Activated T-cell treated with anti-CD3 and anti-CD28 coated beads, Interleukin-2, amount 50 U/mL, for 72 hours (primary cell): Measurements from ENCODE around the gene SLC7A7. TPM values are rescaled to one million over a fixed set of nuclear protein-coding genes. Genes with fewer than 3 reads are reported as not detected.
"Not testable (repeated sequence)": the region's sequence is repeated elsewhere in the genome, so short reads cannot be mapped to it uniquely, and the experiment has no call there.

ENCODE experiments used
- ATAC-seq, 2 donors: fragments of 150-1000 bp; cut with Tn5 transposase; replicated peaks in 1 of 2; 2 replicates each; pipeline ENCODE4 v1.10.0; 2021; ENCODE audit warnings: moderate library complexity in 2 of 2, mild to moderate bottlenecking in 1 of 2
- DNase-seq, 2 donors: peaks; one replicate each; pipeline ENCODE4 v3.0.0; 2021 to 2022; ENCODE audit warnings: mixed read lengths in 1 of 2
- H3K27ac Mint-ChIP-seq: one replicate; pipeline ENCODE4 v1.8.0; 2022; ENCODE audit warnings: mild to moderate bottlenecking, moderate library complexity, mixed read lengths
- H3K27me3 Mint-ChIP-seq: one replicate; pipeline ENCODE4 v1.8.0; 2022; ENCODE audit warnings: low read depth, mixed read lengths
- H3K36me3 Mint-ChIP-seq, 2 donors: one replicate each; pipeline ENCODE4 v1.8.0; 2022; ENCODE audit warnings: mixed read lengths in 2 of 2, mild to moderate bottlenecking in 1 of 2; ENCODE audit not compliant: insufficient read depth in 2 of 2
- H3K4me1 Mint-ChIP-seq: one replicate; pipeline ENCODE4 v1.8.0; 2022; ENCODE audit warnings: low read depth, mixed read lengths
- H3K4me3 Mint-ChIP-seq, 2 donors: one replicate each; pipeline ENCODE4 v1.8.0; 2022; ENCODE audit warnings: mild to moderate bottlenecking in 2 of 2, mixed read lengths in 2 of 2, moderate library complexity in 2 of 2
- H3K9me3 Mint-ChIP-seq, 2 donors: one replicate each; pipeline ENCODE4 v1.8.0; 2022; ENCODE audit warnings: mixed read lengths in 2 of 2
- total RNA-seq, 2 donors: library from RNA; stranded (reverse); gene quantifications; one replicate each; pipeline ENCODE4 v1.2.3, GENCODE V29; 2022

The SLC7A7 gene
- total RNA-seq, 2 donors from 2014 or later = 0.21 to 1.5 TPM

- Mint-ChIP-seq H3K4me3 (no peak overlapping the region), H3K36me3 (peaks cover 0 to 2% of the 10 kb centered on the region in 2 donors), H3K9me3 (no peaks in the 10 kb centered on the region), H3K4me1 (peaks cover 24% of the 10 kb centered on the region), H3K27ac (no peak overlapping the region), H3K27me3 (peaks cover 19% of the 10 kb centered on the region)
- no peak for ATAC-seq
- no peak for DNase-seq
Measured at GRCh38 chr14:22838631-22839041, 23.4 kb upstream of the SLC7A7 start.

- ATAC-seq (peak in 1 of 2 donors; percentile 12), DNase-seq (no peak)
- H3K36me3 Mint-ChIP-seq = peaks cover 1 to 3% of the 10 kb centered on the region in 2 donors
- H3K27me3 Mint-ChIP-seq = peaks cover 19% of the 10 kb centered on the region
- H3K9me3 Mint-ChIP-seq = no peaks in the 10 kb centered on the region
- H3K4me1 Mint-ChIP-seq = peaks cover 24% of the 10 kb centered on the region
- no peak overlapping the region for H3K27ac Mint-ChIP-seq
- peak overlapping the region; percentile 48 to 59 for H3K4me3 Mint-ChIP-seq
Measured at GRCh38 chr14:22837750-22838538, 22.7 kb upstream of the SLC7A7 start.

GRCh38 chr14:22837114-22837749 lies 22.0 kb upstream of the SLC7A7 start:
- H3K36me3 Mint-ChIP-seq = peaks cover 1 to 3% of the 10 kb centered on the region in 2 donors
- H3K27ac Mint-ChIP-seq = no peak overlapping the region
- peaks cover 24% of the 10 kb centered on the region for H3K4me1 Mint-ChIP-seq
- H3K9me3 Mint-ChIP-seq = no peaks in the 10 kb centered on the region
- H3K27me3 Mint-ChIP-seq = peaks cover 19% of the 10 kb centered on the region
- H3K4me3 Mint-ChIP-seq = peak overlapping the region; percentile 77 to 85
- ATAC-seq = peak; percentile 34 to 37
- peak in 1 of 2 donors; percentile 33 for DNase-seq

GRCh38 chr14:22836301-22837113 lies 21.3 kb upstream of the SLC7A7 start, which contains the start of gene MMP14:
MMP14 (plus strand) TSS chr14:22836585; CDS start chr14:22836818, 233 bp downstream.
- no peak for DNase-seq
- Mint-ChIP-seq H3K9me3 (no peaks in the 10 kb centered on the region), H3K36me3 (peaks cover 1 to 5% of the 10 kb centered on the region in 2 donors), H3K4me3 (peak within 1 kb of the TSS; percentile 77 to 85), H3K27me3 (peaks cover 19% of the 10 kb centered on the region), H3K27ac (no peak within 1 kb of the TSS), H3K4me1 (peaks cover 28% of the 10 kb centered on the region)
- ATAC-seq = no peak

GRCh38 chr14:22835505-22835904 lies 20.3 kb upstream of the SLC7A7 start:
- no peaks in the 10 kb centered on the region for H3K9me3 Mint-ChIP-seq
- H3K27me3 Mint-ChIP-seq = peaks cover 19% of the 10 kb centered on the region
- no peak overlapping the region for H3K27ac Mint-ChIP-seq
- H3K36me3 Mint-ChIP-seq = peaks cover 1 to 8% of the 10 kb centered on the region in 2 donors
- ATAC-seq (no peak), DNase-seq (no peak)
- peaks cover 38% of the 10 kb centered on the region for H3K4me1 Mint-ChIP-seq
- no peak overlapping the region for H3K4me3 Mint-ChIP-seq

GRCh38 chr14:22830443-22831010 lies 15.3 kb upstream of the SLC7A7 start:
- Mint-ChIP-seq H3K36me3 (peaks cover 4 to 12% of the 10 kb centered on the region in 2 donors), H3K4me1 (peaks cover 24% of the 10 kb centered on the region), H3K27me3 (no peaks in the 10 kb centered on the region), H3K9me3 (no peaks in the 10 kb centered on the region), H3K27ac (peak overlapping the region; percentile 96), H3K4me3 (peak overlapping the region; percentile 93 to 98)
- DNase-seq = no peak
- peak; percentile 6 to 7 for ATAC-seq

- Mint-ChIP-seq H3K27ac (peak within 1 kb of the TSS; percentile 96), H3K4me1 (peaks cover 27% of the 10 kb centered on the region), H3K4me3 (peak within 1 kb of the TSS; percentile 93 to 98), H3K27me3 (no peaks in the 10 kb centered on the region), H3K36me3 (peaks cover 4 to 12% of the 10 kb centered on the region in 2 donors), H3K9me3 (no peaks in the 10 kb centered on the region)
- DNase-seq (peak; percentile 85 to 89), ATAC-seq (peak; percentile 95 to 96)
Measured at GRCh38 chr14:22829661-22830442, 14.6 kb upstream of the SLC7A7 start, which contains the start of gene MRPL52. MRPL52 (plus strand) TSS chr14:22829887; CDS start chr14:22829913, 26 bp downstream.

GRCh38 chr14:22829076-22829660 lies 13.9 kb upstream of the SLC7A7 start:
- Mint-ChIP-seq H3K4me1 (peaks cover 34% of the 10 kb centered on the region), H3K36me3 (peaks cover 4 to 12% of the 10 kb centered on the region in 2 donors), H3K27ac (peak overlapping the region; percentile 96), H3K4me3 (peak overlapping the region; percentile 93 to 98)
- not testable (repeated sequence) for H3K9me3 Mint-ChIP-seq, H3K27me3 Mint-ChIP-seq, ATAC-seq, DNase-seq

GRCh38 chr14:22824711-22825359 lies 9.6 kb upstream of the SLC7A7 start:
- Mint-ChIP-seq H3K27ac (no peak overlapping the region), H3K27me3 (no peaks in the 10 kb centered on the region), H3K4me1 (peaks cover 31% of the 10 kb centered on the region), H3K36me3 (peaks cover 3 to 4% of the 10 kb centered on the region in 2 donors), H3K9me3 (no peaks in the 10 kb centered on the region), H3K4me3 (peak overlapping the region; percentile 43 to 50)
- DNase-seq = no peak
- ATAC-seq = peak in 1 of 2 donors; percentile 14

- H3K4me3 Mint-ChIP-seq = peak overlapping the region; percentile 77 to 81
- H3K4me1 Mint-ChIP-seq = peaks cover 40% of the 10 kb centered on the region
- H3K9me3 Mint-ChIP-seq = no peaks in the 10 kb centered on the region
- H3K36me3 Mint-ChIP-seq = no peaks in the 10 kb centered on the region
- H3K27me3 Mint-ChIP-seq = no peaks in the 10 kb centered on the region
- ATAC-seq (peak; percentile 85 to 86), DNase-seq (peak; percentile 72 to 74)
- no peak overlapping the region for H3K27ac Mint-ChIP-seq
Measured at GRCh38 chr14:22822571-22823098, 7.4 kb upstream of the SLC7A7 start.

GRCh38 chr14:22822016-22822570 lies 6.9 kb upstream of the SLC7A7 start:
- no peaks in the 10 kb centered on the region for H3K27me3 Mint-ChIP-seq
- peaks cover 40% of the 10 kb centered on the region for H3K4me1 Mint-ChIP-seq
- H3K4me3 Mint-ChIP-seq = peak overlapping the region; percentile 22 to 77
- H3K9me3 Mint-ChIP-seq = no peaks in the 10 kb centered on the region
- ATAC-seq (no peak), DNase-seq (no peak)
- no peaks in the 10 kb centered on the region for H3K36me3 Mint-ChIP-seq
- no peak overlapping the region for H3K27ac Mint-ChIP-seq
